Heart right ventricle (tissue), 16 donors: ENCODE data around the gene ZNF177. TPM values are rescaled to one million over a fixed set of nuclear protein-coding genes. Genes with fewer than 3 reads are reported as not detected.

Experiments
- ATAC-seq, 8 donors: fragments of 200-7000 bp; cut with Tn5 transposase; one replicate each; pipeline ENCODE4 v1.9.1; 2020; ENCODE audit warnings: mild to moderate bottlenecking in 8 of 8, moderate library complexity in 8 of 8, moderate number of reproducible peaks in 1 of 8
- DNase-seq, 2 donors: peaks; one replicate each; pipeline ENCODE4 v3.0.0-alpha.2; 2020
- H3K27ac ChIP-seq, 10 donors: fragments of 200-600 bp; sonication (generic) in 2 of 10; one replicate each; pipeline versions ENCODE4 v1.5.0 to v1.8.0; 2020 to 2022; ENCODE audit warnings: mild to moderate bottlenecking in 3 of 10
- H3K27me3 ChIP-seq, 7 donors: fragments of 200-600 bp; one replicate each; pipeline ENCODE4 v1.8.0; 2021 to 2022; ENCODE audit warnings: mild to moderate bottlenecking in 2 of 7
- H3K36me3 ChIP-seq, 9 donors: fragments of 200-600 bp; sonication (generic) in 1 of 9; one replicate each; pipeline versions ENCODE4 v1.5.0 to v1.8.0; 2020 to 2022; ENCODE audit warnings: mild to moderate bottlenecking in 2 of 9
- H3K4me1 ChIP-seq, 9 donors: fragments of 200-600 bp; sonication (generic) in 1 of 9; one replicate each; pipeline versions ENCODE4 v1.5.0 to v1.8.0; 2020 to 2022; ENCODE audit warnings: mild to moderate bottlenecking in 4 of 9
- H3K4me3 ChIP-seq, 10 donors: fragments of 200-600 bp; sonication (generic) in 2 of 10; one replicate each; pipeline versions ENCODE4 v1.5.0 to v1.8.0; 2020 to 2022; ENCODE audit warnings: mild to moderate bottlenecking in 7 of 10, moderate library complexity in 2 of 10
- H3K9me3 ChIP-seq, 11 donors: fragments of 200-600 bp in 10 of 11; sonication (generic) in 2 of 11; one replicate each; pipeline versions ENCODE4 v1.5.0 to v1.8.0; 2013 to 2022; ENCODE audit warnings: mild to moderate bottlenecking in 2 of 11, control low read depth in 1 of 11, moderate library complexity in 1 of 11
- WGBS, 2 donors: extraction: QIAGEN DNeasy Blood & Tissue Kit; methylation state at CpG; one replicate each; pipeline ENCODE4 v1.1.7; 2013; ENCODE audit warnings: inconsistent platforms in 1 of 2; 5-methylcytosine and 5-hydroxymethylcytosine counted together
- intact Hi-C, 10 donors: fragments of 100-400 bp; cut with DNase I; formaldehyde crosslinking; loops; one replicate each; pipeline versions ENCODE4 v1.11.1 to v1.14.2; 2022
- polyA plus RNA-seq, 2 donors: library from polyadenylated mRNA; stranded (reverse); fragments of 200-250 nt; gene quantifications; one replicate each; pipeline ENCODE4 v1.2.3, GENCODE V29; 2013
- total RNA-seq, 10 donors: library from RNA; stranded (reverse); fragmentation: NEBNext Ultra II Directional in 3 of 10; extraction: Animal tissue kit (Norgen Biotek cat#: 25700) in 3 of 10; gene quantifications; one replicate each; pipeline versions ENCODE4 v1.2.1 to v1.2.4, GENCODE V29; 2021 to 2023
- TF ChIP-seq, protein P1 (sequence below), 9 donors: fragments of 200-600 bp; sonication (generic) in 2 of 9; IDR thresholded peaks; one replicate each; pipeline versions ENCODE4 v1.5.0 to v1.8.0; 2021 to 2022; ENCODE audit warnings: antibody characterized with exemption in 9 of 9, mild to moderate bottlenecking in 5 of 9, moderate library complexity in 1 of 9
- donor health status: Arrhythmogenic right ventricular cardiomyopathy.
- donor health status: ischemic (EF 13 %, LVEDD 7.1; RV severe dilation, severe dysfunction).
- donor health status: healthy with polysubstance abuse.
- donor health status: DM: no; HTN: yes; CAD: no.
- donor health status: DM: no; HTN: no; CAD: no.
- donor health status: ischemic (EF 25% LVEDD 6.9; RV normal size, moderate dysfunction).
- donor health status: ischemic (EF 25% LVEDD 5.7; RV mildly dilated, moderate dysfunction).
- donor health status: healthy.
- donor health status: DM: yes; HTN: yes; CAD: no.
- donor health status: Ischemic cardiomyopathy.
- donor health status: ischemic (EF 35%, LVEDD 5.7; RV mildly dilated, moderate dysfunction).
- donor health status: nonischemic (EF 11% LVEDD 7.7; RV severe dilation, severe dysfunction).
- donor health status: DM: yes; HTN: yes; CAD: no.
- donor health status: PGD.
- donor health status: ischemic (EF 29% LVEDD 5.4; RV normal size, mild dysfunction).
- donor health status: nonischemic (EF 23%, LVEDD 6.1; RV moderate dilation, normal function).

Gene ZNF177
- total and polyA plus RNA-seq, 12 donors = 1.6 to 6.8 (median 3.0) TPM

DNA sequence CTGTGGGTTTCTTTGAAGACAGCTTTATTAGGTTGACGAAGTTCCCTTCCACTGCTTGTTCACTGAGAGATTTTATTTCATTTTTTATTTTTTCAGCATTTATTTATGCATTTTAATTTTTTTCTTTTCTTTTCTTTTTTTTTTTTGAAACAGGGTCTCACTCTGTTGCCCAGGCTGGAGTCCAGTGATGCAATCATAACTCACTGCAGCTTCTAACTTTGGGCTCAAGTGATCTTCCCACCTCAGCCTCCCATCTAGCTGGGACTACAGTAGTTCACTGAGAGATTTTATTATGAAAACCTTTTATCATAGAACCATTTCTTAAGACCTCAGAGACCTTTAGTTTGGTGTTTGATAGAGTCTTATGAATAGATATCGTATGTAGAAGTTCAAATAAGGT, 10.3 kb upstream of the ZNF177 start:
- Histone ChIP-seq H3K9me3 (peaks cover 6 to 100% (median 94%) of the 10 kb centered on the region in 11 donors), H3K27ac (no peak overlapping the region), H3K4me3 (no peak overlapping the region), H3K27me3 (no peaks in the 10 kb centered on the region), H3K4me1 (no peaks in the 10 kb centered on the region), H3K36me3 (peaks cover 0 to 100% (median 40%) of the 10 kb centered on the region in 9 donors)
- WGBS, 2 donors = 97 to 99% methylated on average over 2 of the region's 2 CpGs
- DNase-seq (no peak), ATAC-seq (no peak)
- TF ChIP-seq, protein P1, sequence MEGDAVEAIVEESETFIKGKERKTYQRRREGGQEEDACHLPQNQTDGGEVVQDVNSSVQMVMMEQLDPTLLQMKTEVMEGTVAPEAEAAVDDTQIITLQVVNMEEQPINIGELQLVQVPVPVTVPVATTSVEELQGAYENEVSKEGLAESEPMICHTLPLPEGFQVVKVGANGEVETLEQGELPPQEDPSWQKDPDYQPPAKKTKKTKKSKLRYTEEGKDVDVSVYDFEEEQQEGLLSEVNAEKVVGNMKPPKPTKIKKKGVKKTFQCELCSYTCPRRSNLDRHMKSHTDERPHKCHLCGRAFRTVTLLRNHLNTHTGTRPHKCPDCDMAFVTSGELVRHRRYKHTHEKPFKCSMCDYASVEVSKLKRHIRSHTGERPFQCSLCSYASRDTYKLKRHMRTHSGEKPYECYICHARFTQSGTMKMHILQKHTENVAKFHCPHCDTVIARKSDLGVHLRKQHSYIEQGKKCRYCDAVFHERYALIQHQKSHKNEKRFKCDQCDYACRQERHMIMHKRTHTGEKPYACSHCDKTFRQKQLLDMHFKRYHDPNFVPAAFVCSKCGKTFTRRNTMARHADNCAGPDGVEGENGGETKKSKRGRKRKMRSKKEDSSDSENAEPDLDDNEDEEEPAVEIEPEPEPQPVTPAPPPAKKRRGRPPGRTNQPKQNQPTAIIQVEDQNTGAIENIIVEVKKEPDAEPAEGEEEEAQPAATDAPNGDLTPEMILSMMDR (IDR thresholded peaks at IDR 0.05) = no peak
- intact Hi-C loops = no loop called here

- intact Hi-C loops = no loop called here
- Histone ChIP-seq H3K4me3 (no peak overlapping the region), H3K27me3 (no peaks in the 10 kb centered on the region), H3K4me1 (no peaks in the 10 kb centered on the region), H3K9me3 (peaks cover 3 to 100% (median 95%) of the 10 kb centered on the region in 11 donors), H3K27ac (no peak overlapping the region), H3K36me3 (peaks cover 0 to 100% (median 43%) of the 10 kb centered on the region in 9 donors)
- ATAC-seq = no peak
- no peak for DNase-seq
- TF ChIP-seq, protein P1 (IDR thresholded peaks at IDR 0.05) = no peak
Measured at GRCh38 chr19:9353011-9353410, 9.8 kb upstream of the ZNF177 start.

- DNase-seq (no peak), ATAC-seq (no peak)
- WGBS, 2 donors = 88 to 91% methylated on average over 2 of the region's 2 CpGs
- H3K4me1 ChIP-seq = no peaks in the 10 kb centered on the region
- peaks cover 0 to 100% (median 94%) of the 10 kb centered on the region in 11 donors for H3K9me3 ChIP-seq
- TF ChIP-seq, protein P1 (IDR thresholded peaks at IDR 0.05) = no peak
- intact Hi-C loops = no loop called here
- H3K36me3 ChIP-seq = peaks cover 0 to 100% (median 48%) of the 10 kb centered on the region in 9 donors
- H3K27ac ChIP-seq = no peak overlapping the region
- H3K4me3 ChIP-seq = no peak overlapping the region
- no peaks in the 10 kb centered on the region for H3K27me3 ChIP-seq
Measured at GRCh38 chr19:9354651-9355050, 8.2 kb upstream of the ZNF177 start.

DNA sequence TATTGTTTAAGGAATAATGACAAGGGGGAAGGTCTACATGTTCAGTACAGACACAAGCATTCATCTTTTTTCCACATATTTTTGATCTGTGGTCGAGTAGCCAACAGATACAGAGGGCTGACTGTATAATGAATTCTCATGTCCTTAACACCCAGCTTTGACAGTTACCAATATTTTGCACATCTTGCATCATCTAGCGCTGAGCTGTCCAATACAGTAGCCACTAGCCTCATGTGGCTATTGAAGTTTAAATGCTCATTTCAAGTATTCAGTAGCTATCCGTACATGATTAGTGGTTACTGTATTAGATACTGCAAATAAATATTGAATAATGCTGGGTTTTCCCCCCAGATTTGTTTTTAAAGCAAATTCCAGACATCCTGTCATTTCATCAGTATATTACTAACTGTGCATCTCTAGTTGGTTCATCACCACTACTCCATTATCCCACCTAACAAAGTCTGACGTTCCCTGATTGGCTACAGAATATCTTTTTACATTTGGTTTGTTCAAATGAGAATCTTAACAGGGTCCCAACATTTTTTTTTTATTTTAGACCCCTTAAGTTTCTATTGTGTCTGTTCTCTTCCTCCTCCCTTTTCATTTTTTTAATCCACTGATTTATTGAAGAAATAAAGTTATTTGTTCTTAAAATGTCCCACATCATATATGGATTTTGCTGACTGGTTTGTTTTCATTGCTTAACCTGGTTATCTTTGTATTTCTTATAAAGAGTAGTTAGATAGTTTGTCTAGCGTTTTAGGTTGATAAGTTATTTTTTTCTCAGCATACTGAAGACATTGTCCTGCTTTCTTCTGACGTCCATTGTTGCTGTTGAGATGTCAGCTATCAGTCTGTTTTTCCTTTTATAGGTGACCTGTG, 8.2 kb downstream of the ZNF177 start:
- no peak for ATAC-seq
- TF ChIP-seq, protein P1 (IDR thresholded peaks at IDR 0.05) = no peak
- Histone ChIP-seq H3K27ac (no peak overlapping the region), H3K36me3 (peaks cover 0 to 100% (median 40%) of the 10 kb centered on the region in 9 donors), H3K9me3 (peaks cover 0 to 100% (median 92%) of the 10 kb centered on the region in 11 donors), H3K27me3 (no peaks in the 10 kb centered on the region), H3K4me3 (no peak overlapping the region), H3K4me1 (no peaks in the 10 kb centered on the region)
- intact Hi-C loops = no loop called here
- no peak for DNase-seq
- 90 to 95% methylated on average over 6 of the region's 6 CpGs for WGBS, 2 donors
